NOMO-1 treated with DMSO at 0.1 percent for 48 hours (cell line): Measurements from ENCODE around the gene ANXA4.
A peak's percentile ranks its signal among the peaks of the same experiment; 100 is the strongest.
"Not testable (repeated sequence)": the region's sequence is repeated elsewhere in the genome, so short reads cannot be mapped to it uniquely, and the experiment has no call there.

Experiments
- DNase-seq: peaks from one replicate; lab custom pipeline; 2025; ENCODE audit not compliant: unreplicated experiment; lab: John Stamatoyannopoulos, UW

The ANXA4 gene

DNA sequence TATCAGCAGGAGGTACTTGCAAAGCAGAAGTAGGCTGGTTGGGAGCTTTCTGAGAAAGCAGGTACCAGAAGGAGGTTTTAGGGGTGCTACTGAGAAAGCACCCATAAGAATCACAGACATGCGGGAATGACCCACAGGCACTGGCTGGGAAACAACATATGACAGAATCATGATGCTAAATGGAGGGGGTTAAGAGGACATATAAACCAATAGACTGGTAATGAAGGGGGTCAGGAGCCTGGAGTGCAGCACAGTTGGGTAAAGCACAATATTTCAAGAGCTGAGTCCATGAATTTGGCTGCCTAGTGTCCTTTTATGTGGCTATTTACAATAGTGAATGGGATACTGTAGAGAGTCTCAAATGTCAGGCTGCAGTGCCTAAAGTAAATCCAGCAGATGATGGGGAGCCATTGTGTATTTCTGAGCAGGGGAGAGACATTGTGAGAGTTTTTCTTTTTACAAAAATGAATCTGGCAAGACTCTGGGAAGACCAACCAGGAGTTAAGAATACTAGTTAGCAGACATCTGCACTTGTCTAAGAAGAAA is 59.9 kb downstream of the ANXA4 start:
- DNase-seq, result no peak

DNA sequence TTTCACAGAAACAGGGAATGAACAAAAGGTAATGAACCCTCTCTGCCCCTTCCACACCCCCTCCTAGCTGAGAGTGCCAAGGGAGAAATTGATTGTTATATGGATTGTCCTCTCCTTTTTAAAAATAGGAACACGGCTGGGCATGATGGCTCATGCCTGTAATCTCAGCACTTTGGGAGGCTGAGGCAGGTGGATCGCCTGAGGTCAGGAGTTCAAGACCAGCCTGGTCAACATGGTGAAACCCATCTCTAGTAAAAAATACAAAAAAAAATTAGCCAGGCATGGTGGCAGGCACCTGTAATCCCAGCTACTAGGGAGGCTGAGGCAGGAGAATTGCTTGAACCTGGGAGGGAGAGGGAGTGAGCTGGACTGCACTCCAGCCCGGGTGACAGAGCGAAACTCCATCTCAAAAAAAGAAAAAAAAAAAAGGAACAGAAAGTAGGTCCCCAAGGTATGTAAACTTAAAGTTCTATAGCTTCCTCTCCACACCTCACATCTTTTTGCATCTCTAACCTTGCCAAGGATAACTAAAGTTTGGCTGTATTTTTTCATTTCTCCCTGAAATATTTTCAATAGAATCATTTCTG is 60.9 kb downstream of the ANXA4 start:
- DNase-seq, result peak; percentile 52

DNA sequence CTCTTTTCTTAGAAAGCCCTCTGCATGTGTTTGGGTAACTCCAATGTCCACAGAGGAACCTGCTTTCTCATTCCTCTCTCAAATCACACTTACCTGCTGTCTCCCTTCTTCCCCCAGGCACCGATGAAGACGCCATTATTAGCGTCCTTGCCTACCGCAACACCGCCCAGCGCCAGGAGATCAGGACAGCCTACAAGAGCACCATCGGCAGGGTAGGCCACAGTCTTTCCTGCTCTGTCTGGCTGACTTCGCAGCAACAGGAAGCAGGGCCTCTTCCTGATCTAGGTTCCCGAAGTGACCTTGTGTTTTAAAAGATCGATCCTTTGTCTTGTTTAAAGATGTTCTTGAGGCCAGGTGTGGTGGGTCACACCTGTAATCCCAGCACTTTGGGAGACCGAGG is 62.5 kb downstream of the ANXA4 start:
- no peak for DNase-seq

DNA sequence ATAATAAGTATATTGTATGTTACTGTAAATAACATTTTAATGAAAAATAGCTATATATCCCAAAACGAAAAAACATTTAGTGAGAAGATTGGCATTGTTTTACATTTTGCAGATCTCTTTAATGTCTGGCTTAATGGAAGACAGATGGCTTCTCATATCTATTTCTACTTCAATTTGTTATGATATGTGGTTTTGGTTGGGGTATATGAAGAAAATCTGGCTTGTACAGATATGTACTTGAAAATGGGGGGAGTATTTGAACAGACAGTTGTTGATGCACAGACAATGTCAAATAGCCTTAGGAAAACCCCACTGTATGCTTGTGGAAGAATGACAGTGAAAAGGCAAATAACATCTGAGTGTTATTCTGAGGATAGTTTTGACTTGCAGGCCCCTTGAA is 64.0 kb downstream of the ANXA4 start:
- no peak for DNase-seq

DNA sequence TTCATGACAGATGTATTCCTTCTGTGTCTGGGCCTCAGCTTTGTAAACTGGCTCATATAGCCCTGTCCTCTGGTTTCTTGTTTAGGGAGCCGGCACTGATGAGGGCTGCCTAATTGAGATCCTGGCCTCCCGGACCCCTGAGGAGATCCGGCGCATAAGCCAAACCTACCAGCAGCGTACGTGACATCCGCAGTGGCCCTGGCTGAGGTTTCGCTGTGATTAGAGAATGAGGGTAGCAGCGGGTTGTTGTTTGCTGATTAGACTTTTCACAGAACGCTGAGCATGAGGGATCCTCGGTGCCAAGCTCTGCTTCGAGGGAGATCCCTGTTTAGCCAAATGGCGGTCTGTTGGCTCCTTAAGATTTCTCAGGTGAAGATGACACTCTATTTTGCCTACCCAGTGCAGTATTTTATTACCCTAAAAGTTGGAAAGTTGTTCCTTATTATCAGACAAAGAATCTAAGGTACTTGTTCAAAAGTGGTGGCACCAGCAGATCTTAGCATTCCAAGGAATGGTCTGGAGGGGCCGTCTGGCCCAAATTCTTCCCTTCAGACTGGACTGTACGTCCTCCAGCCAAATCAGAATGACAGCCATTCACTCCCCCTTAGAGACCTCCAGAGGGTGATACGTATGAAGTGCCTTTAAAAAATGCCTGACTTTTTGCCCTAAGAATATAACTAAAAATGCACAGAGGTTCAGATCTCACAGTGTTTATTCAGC is 66.0 kb downstream of the ANXA4 start:
- DNase-seq, result no peak

DNA sequence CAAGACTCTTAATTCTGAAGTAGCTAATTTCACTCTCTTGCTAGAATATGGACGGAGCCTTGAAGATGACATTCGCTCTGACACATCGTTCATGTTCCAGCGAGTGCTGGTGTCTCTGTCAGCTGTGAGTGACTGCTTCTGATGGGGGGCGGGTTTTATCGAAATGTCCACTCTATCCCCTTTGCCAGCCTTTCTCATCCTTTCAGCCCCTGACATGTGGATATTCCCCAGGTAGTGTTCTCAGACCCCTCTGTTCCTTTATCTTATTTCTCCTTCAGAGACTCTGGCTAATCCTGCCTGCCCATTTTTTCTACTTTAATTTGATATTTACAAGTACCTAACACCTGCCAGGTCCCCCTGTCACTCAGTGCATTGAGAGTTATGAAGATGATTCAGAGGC is 68.6 kb downstream of the ANXA4 start:
- no peak for DNase-seq

DNA sequence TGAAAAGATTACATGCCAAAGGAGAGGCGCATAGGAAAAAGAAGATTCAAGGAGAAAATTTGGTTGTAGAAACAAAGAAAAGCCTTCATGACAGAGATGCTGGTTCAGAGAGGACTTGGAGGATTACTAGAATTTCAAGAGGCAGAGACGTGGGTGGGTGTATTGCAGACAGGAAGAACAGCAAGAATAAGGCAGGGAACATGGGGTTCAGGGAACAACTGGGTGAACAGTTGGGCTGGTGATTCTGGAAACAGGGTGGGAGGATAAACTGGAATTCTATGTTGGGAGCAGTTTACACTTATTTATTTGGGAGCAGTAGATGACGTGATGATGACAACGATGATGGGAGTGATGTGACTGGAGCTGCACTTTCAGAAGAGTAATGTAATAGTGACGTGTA is 69.1 kb downstream of the ANXA4 start:
- no peak for DNase-seq

DNA sequence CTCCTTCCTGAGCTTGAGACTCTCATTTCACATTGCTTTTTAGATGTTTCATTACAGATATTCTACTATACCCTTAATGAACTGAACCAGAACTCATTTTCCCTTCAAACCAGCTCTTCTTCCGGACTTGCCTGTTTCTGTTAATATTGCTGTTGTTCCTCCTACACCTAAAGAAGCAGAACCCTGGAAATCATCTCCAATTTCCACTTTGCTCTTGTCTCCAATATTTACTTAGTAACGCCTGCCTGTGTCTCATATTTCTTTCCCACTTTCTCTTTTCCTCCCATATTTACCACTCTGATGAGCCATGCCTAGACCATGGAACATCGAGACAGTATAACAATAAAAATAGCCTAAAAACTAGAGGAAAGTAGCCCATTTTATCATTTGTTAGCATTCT is 69.7 kb downstream of the ANXA4 start:
- DNase-seq, result no peak

DNA sequence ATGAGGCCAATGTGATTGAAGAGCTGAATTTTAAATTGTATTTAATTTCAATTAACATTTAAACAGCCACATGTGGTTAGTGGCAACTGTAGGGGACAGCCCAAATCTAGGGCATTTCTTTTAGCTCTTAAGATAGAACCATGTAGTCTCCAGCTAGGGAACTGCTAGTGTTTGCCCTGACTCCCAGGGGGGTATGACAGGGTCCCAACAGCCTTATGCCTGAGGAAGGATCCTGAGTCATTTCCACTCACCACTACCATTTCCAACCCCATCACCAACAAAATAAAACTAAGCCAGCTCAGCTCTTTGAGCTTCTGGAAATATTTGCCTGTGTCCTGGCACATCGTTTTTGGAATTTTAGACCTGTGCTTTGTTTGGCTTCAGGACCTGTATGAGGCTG is 73.8 kb downstream of the ANXA4 start:
- DNase-seq, result no peak

DNA sequence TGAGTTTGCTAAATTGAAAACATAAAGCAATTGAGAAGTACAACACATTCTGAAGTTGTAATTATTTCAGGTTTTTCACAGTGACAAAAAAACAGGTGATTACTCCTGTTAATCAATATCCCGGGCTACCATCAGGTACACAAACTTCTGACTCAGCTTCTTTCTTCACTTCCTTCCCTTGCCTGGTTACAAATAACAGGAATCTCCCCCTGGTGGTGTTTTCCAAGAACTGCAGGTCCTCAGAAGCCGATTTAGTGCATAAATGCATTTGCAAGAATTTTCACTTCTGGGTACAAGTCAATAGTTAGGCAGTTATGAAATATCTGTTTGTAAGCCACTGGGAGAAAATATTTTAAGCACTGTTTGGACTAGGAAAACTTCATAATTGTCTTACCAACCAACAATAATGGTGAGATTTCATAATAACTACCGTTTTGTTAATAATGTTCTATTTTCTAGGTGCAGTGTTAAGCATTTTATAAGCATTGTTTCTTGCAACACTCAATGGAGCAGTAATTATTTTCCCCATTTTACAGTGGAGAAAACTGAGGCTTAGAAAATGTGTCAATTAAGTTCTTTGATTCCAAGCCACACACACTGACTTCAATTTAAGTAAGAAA is 75.1 kb downstream of the ANXA4 start:
- peak; percentile 88 for DNase-seq

DNA sequence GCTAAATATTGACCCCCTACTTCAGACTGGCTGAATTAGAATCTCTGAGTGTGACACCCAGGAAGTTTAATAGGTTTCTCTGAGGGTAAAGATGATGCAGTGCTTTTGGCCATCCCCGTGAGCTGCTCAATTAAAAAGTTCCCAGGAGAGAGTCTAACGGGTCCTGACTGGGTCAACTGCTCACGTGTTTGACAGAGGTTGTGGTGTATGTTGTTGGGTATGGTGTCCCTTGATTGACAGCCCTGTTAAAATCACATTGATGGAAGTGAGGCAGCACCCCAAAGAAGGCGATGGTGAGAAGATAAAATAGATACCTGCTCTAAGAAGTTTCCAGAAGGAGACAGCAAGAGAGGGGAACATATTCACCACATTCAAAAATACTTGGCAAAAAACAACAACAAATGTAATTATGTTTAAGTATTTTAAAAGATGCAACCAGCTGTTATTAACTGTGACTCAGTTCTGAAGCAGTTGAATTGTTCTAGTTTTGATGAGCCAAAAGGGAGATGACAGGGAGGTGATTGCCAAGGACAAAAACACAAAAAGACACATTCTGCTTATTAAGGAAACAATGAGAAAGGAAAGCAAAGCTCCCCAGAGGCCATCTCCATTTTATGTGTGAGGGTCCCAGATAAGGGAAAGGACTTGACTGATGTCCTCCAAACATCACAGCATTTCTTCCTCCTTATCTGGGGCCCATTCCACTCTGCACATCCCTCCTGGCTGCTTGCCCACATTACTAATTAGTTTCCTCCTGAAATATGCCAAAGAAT is 76.0 kb downstream of the ANXA4 start:
- no peak for DNase-seq

DNA sequence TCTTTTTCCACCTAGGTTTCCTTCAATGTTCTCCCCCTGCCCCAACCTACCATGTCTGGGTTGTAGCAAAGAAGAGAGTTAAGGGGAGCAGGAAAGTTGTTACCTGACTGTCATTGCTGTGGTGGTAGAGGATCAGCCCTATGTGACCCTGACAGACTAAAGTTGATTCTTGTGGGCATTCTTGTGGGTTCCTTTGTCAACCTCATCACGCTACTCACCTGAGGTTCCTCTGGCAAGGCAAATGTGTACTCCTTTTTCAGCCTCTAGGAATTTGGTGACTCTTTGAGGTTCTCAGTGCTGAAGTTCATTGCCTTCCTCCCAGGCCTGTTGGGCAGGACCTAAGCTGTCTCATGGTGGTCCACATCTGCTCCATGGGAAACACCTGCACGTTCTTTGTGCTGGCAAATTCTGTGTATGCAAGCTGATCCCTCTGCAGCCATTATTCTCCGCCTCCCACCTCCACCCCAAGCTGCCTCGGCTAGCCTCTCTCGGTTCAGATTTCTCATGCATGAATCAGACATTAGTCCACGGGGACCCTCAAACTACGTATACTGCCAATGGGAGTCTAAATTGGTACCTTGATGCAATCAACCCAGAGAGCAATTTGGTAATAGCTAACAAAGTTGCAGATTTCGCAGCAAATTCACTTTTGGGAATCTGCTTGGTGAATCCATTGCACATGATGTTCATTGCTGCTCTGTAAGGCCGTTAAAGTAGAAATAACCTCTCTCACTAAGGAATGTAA is 86.0 kb downstream of the ANXA4 start:
- no peak for DNase-seq

DNA sequence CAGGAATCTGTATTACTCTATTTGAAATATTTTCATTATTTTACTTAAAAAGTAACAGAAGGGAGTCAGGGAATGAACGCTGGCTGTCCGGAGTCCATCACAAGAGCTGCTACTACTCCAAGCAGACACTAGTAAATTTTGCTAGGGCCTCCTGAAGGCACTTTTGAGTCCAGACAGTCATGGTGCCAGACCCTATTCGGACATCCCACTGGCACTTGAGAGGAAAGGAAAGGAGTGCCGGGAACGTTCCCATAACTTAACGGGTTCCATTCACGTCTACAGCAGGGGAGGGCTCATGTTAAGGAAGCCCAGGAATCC is 87.0 kb downstream of the ANXA4 start:
- DNase-seq, result peak; percentile 38

DNA sequence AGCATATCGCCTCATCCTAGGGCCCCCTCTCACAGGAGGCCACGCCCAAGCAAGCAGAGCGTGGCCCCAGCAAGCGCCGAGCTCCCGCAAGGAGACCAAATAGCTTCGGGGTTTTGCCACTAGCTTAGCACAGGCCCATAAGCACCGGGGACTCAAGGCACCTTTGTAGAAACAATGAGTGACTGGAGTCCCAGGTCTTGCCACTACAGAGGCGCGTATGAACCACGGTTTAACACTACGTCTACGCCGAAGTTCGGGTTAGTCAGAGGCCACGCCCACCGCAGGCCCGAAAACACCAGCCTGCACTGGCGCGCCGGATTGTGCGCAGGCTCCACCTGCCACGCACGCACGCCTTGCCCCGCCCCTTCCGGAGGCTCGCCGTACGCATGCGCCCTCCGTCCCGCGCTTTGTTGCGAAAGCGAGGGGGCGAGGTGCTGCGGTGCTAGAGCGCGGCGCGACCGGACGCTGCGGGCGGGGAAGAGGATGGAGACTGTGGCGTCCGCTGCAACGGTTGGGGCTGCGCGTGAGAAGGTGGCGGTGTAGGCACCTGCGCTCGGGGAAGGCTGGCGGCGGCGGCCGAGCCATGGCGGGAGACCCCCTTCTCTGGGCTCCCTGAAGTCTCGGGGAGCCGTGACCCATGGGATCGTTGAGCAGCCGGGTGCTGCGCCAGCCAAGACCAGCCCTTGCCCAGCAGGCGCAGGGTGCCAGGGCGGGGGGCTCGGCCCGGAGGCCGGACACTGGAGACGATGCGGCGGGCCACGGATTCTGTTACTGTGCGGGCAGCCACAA is 87.5 kb downstream of the ANXA4 start, which contains the start of gene GMCL1:
Gene GMCL1 (plus strand): TSS at position 405 of the 789 bp plus-strand sequence. CDS start 233 bp downstream, at position 638.
- DNase-seq, result peak; percentile 93

DNA sequence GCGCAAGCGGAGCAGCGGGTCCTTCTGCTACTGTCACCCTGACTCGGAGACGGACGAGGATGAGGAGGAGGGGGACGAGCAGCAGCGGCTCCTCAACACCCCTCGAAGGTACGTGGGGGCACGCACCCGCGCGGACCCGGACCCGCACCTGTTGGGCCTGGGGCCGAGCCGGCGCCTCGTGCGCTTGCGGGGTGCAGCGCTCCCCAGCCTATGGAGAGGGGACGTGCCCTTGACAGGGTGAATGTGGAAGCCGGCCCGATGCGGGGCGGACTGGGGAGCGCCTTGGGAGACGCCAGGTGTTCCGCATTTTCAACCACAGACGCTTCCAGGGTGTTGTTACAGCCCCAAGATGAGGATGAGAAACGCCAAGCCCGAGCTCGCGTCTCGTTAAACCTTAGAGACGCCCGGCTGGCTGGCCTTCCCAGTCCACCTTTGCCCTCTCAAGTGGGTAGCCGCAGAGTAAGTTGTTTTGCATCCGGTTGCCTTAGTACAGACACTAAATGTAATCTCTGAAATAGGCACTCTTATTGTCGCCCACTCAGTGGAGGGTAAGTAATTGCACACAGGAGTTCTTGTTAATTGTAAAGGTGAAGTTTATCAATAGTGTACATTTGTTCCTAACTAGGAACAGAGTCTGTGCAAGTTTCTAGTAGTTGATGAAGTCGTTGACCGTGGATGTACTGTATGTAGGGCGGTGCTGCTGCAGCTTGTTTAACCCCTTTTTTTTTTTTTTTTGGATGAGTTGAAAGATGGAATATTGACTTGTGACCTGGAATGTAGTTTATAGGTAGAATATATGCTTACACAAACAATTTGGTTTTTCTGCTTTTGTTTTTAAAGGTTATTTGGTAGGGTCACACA is 88.3 kb downstream of the ANXA4 start:
- DNase-seq, result peak; percentile 19

DNA sequence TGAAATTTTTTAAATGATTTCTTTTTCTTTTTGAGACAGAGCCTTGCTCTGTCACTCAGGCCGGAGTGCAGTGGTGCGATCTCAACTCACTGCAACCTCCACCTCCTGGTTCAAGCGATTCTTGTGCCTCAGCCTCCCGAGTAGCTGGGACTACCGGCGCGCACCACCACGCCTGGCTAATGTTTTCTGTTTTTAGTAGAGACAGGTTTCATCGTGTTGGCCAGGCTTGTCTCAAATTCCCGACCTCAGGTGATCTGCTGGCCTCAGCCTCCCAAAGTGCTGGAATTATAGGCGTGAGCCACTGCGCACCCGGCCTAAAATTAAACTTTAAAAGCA is 88.9 kb downstream of the ANXA4 start:
- not testable (repeated sequence) for DNase-seq

DNA sequence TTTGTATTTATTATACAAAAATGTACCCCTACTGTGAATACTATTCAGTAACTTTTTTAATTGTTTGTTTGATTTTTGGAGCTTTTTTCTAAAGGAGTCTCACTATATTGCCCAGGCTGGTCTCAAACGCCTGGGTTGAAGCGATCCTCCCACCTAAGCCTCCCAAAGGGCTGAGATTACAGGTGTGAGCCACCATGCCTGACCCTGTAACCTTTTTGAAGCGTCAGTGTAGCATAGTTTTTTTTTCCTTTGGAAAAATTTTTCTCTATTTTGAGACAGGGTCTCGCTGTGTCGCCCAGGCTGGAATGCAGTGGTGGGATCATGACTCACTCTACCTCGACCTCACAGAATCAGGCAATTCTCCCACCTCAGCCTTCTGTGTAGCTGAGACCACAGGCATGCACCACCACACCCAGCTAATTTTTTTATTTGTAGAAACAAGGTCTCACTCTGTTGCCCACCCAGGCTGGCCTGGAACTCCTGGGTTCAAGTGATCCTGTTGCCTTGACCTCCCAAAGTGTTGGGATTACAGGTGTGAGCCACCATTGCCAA is 89.5 kb downstream of the ANXA4 start:
- no peak for DNase-seq

DNA sequence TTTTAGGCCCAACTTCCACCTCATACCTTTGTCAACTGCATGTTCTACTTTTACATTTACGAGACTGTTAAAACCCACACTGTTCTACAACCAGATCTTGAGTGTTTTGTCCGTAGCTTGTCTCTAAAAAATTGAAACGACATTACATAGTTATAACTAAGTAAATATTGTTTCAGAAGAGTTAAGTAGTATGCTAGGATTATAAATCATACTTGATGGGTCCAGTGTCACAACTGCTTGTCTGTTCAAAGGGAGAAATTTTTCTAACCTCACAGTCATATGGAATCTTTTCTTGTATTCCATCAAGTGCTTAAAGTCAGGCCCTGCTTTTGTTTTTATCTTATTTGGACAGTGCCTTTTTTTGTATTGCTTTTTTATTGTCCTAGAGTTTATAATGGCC is 91.8 kb downstream of the ANXA4 start:
- DNase-seq, result no peak

DNA sequence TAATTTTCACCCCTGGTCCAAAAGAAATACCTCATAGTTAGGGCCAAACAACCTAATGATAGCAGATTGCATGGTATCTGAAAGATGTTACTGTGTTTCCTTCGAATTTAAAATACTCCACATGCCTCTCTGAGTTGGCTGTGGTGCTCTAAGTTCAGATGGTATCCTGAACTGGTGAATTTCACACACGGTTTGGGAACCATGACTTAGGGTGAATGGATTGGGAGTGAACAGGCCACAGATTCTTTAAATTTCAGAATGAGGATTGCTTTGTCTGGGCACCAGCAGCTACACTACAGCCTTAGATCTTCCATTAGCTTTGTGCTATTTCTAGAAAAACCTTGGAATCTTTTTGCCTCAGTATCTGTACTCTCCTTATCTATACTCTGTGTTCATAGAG is 93.7 kb downstream of the ANXA4 start:
- DNase-seq, result no peak
